Endodermal cell (in vitro differentiated cells): ENCODE data around the gene CASZ1. TPM values are rescaled to one million over a fixed set of nuclear protein-coding genes. Genes with fewer than 3 reads are reported as not detected.

ENCODE experiments used
- DNase-seq: peaks from one replicate; pipeline ENCODE4 v3.0.0-alpha.2; 2017
- H3K27ac ChIP-seq: 2 replicates; pipeline ENCODE4 v1.5.1; 2013; ENCODE audit warnings: mild to moderate bottlenecking, low read depth, low read length, moderate library complexity
- H3K27me3 ChIP-seq: 2 replicates; pipeline ENCODE4 v1.6.1; 2013; ENCODE audit warnings: mild to moderate bottlenecking, low read length, moderate library complexity; ENCODE audit not compliant: insufficient read depth, control insufficient read depth, poor library complexity, severe bottlenecking
- H3K36me3 ChIP-seq: 2 replicates; pipeline ENCODE4 v1.7.0; 2013; ENCODE audit warnings: mild to moderate bottlenecking, low read length, moderate library complexity; ENCODE audit not compliant: control insufficient read depth, insufficient read depth
- H3K4me1 ChIP-seq: one replicate; pipeline ENCODE4 v1.7.0; 2013; ENCODE audit warnings: low read length; ENCODE audit not compliant: control insufficient read depth, insufficient read depth
- H3K4me3 ChIP-seq: 2 replicates; pipeline ENCODE4 v1.5.1; 2013; ENCODE audit warnings: mild to moderate bottlenecking, low read length, moderate library complexity
- H3K9ac ChIP-seq: 2 replicates; pipeline ENCODE4 v1.6.1; 2013; ENCODE audit warnings: mild to moderate bottlenecking, low read length, moderate library complexity; ENCODE audit not compliant: poor library complexity, severe bottlenecking; ENCODE audit errors: extremely low read depth
- H3K9me3 ChIP-seq: 2 replicates; pipeline ENCODE4 v1.6.1; 2013; ENCODE audit warnings: mild to moderate bottlenecking, low read length, moderate library complexity; ENCODE audit not compliant: control insufficient read depth
- H3K27ac Mint-ChIP-seq: 2 replicates; pipeline ENCODE4 v1.8.0; 2020; ENCODE audit warnings: mixed read lengths
- H3K27me3 Mint-ChIP-seq: 2 replicates; pipeline ENCODE4 v1.8.0; 2021; ENCODE audit warnings: mild to moderate bottlenecking, mixed read lengths; ENCODE audit not compliant: insufficient read depth
- H3K36me3 Mint-ChIP-seq: 2 replicates; pipeline ENCODE4 v1.8.0; 2020; ENCODE audit warnings: low read depth, mixed read lengths
- H3K4me1 Mint-ChIP-seq: 2 replicates; pipeline ENCODE4 v1.8.0; 2020; ENCODE audit warnings: mixed read lengths
- H3K4me3 Mint-ChIP-seq: 2 replicates; pipeline ENCODE4 v1.8.0; 2020; ENCODE audit warnings: mild to moderate bottlenecking, moderate library complexity, mixed read lengths
- H3K9me3 Mint-ChIP-seq: 2 replicates; pipeline ENCODE4 v1.8.0; 2020; ENCODE audit warnings: mild to moderate bottlenecking, mixed read lengths
- CTCF ChIP-seq: fragments of 200-600 bp; sonication (generic); conservative IDR thresholded peaks from 2 replicates; pipeline ENCODE4 v1.5.0; 2021; ENCODE audit warnings: antibody characterized with exemption, mild to moderate bottlenecking
- WGBS, 2 experiments: methylation state at CpG; one replicate each; pipeline versions ENCODE4 v1.1.5 to v1.1.7; 2013; ENCODE audit warnings: missing lambda C conversion rate in 2 of 2, mixed read lengths in 1 of 2; ENCODE audit not compliant: insufficient coverage in 1 of 2, insufficient read length in 1 of 2; 5-methylcytosine and 5-hydroxymethylcytosine counted together
- total RNA-seq, 2 donors: library from RNA; stranded (reverse); fragmentation: NEBNext Ultra II Directional in 1 of 2; extraction: Animal tissue kit (Norgen Biotek cat#: 25700) in 1 of 2; gene quantifications; 2 replicates in 1 of 2; 3 replicates in 1 of 2; pipeline ENCODE4 v1.2.1, GENCODE V29; 2021

The CASZ1 gene
- total RNA-seq, 2 donors from 2014 or later = 3.5 to 5.9 TPM

GRCh38 chr1:10813799-10814198 is 17.4 kb upstream of the CASZ1 start:
- Mint-ChIP-seq H3K36me3 (no peaks in the 10 kb centered on the region), H3K27ac (no peak overlapping the region), H3K27me3 (peaks cover 3% of the 10 kb centered on the region), H3K9me3 (no peaks in the 10 kb centered on the region), H3K4me1 (peaks cover 17% of the 10 kb centered on the region), H3K4me3 (no peak overlapping the region)
- H3K27me3 ChIP-seq = no peaks in the 10 kb centered on the region
- peaks cover 7% of the 10 kb centered on the region for H3K4me1 ChIP-seq
- H3K9me3 ChIP-seq = no peaks in the 10 kb centered on the region
- DNase-seq = no peak
- WGBS, 2 experiments = 86 to 92% methylated on average over 10 to 14 of the region's 14 CpGs
- H3K27ac ChIP-seq = no peak overlapping the region
- H3K9ac ChIP-seq = no peak overlapping the region
- no peaks in the 10 kb centered on the region for H3K36me3 ChIP-seq
- no peak for TF ChIP-seq CTCF
- H3K4me3 ChIP-seq = no peak overlapping the region

- Histone ChIP-seq H3K36me3 (no peaks in the 10 kb centered on the region), H3K9me3 (no peaks in the 10 kb centered on the region), H3K9ac (no peak overlapping the region), H3K27ac (no peak overlapping the region), H3K4me1 (peaks cover 7% of the 10 kb centered on the region), H3K4me3 (no peak overlapping the region), H3K27me3 (no peaks in the 10 kb centered on the region)
- Mint-ChIP-seq H3K9me3 (no peaks in the 10 kb centered on the region), H3K4me1 (peaks cover 18% of the 10 kb centered on the region), H3K27me3 (peaks cover 9% of the 10 kb centered on the region), H3K4me3 (no peak overlapping the region), H3K27ac (no peak overlapping the region), H3K36me3 (no peaks in the 10 kb centered on the region)
- no peak for TF ChIP-seq CTCF
- DNase-seq = no peak
- WGBS, 2 experiments = 89 to 98% methylated on average over 7 to 11 of the region's 11 CpGs
Observed at GRCh38 chr1:10812387-10812915, 16.0 kb upstream of the CASZ1 start.

GRCh38 chr1:10808441-10808840 is 12.0 kb upstream of the CASZ1 start:
- no peaks in the 10 kb centered on the region for H3K4me1 ChIP-seq
- H3K36me3 Mint-ChIP-seq = no peaks in the 10 kb centered on the region
- peaks cover 17% of the 10 kb centered on the region for H3K27me3 Mint-ChIP-seq
- no peak overlapping the region for H3K27ac ChIP-seq
- no peaks in the 10 kb centered on the region for H3K27me3 ChIP-seq
- H3K9me3 Mint-ChIP-seq = no peaks in the 10 kb centered on the region
- no peaks in the 10 kb centered on the region for H3K9me3 ChIP-seq
- H3K9ac ChIP-seq = no peak overlapping the region
- no peak overlapping the region for H3K4me3 Mint-ChIP-seq
- no peaks in the 10 kb centered on the region for H3K36me3 ChIP-seq
- no peak overlapping the region for H3K27ac Mint-ChIP-seq
- no peak overlapping the region for H3K4me3 ChIP-seq
- H3K4me1 Mint-ChIP-seq = peaks cover 6% of the 10 kb centered on the region
- DNase-seq = no peak
- no peak for TF ChIP-seq CTCF
- 91 to 92% methylated on average over 7 of the region's 7 CpGs for WGBS, 2 experiments
